Keratinocyte (primary cell): ENCODE data around the gene TAGLN2. TPM values are rescaled to one million over a fixed set of nuclear protein-coding genes. Genes with fewer than 3 reads are reported as not detected.

Source experiments
- DNase-seq: peaks from one replicate; pipeline ENCODE4 v3.0.0-alpha.2; 2011; ENCODE audit warnings: low read depth, missing footprints, low spot score
- FAIRE-seq: peaks from 2 replicates; lab custom pipeline; 2011; peaks lifted over from hg19 to GRCh38; lab: Jason Lieb, UNC
- H2AFZ ChIP-seq: 2 replicates; pipeline ENCODE4 v1.6.0; 2012; ENCODE audit warnings: low read length, control low read depth, inconsistent platforms; ENCODE audit not compliant: control insufficient read depth
- H3K27ac ChIP-seq: 2 replicates; pipeline ENCODE4 v1.5.1; 2011; ENCODE audit warnings: low read length; ENCODE audit not compliant: control insufficient read depth, insufficient read depth
- H3K27me3 ChIP-seq: 3 replicates; pipeline ENCODE4 v1.6.0; 2011; ENCODE audit warnings: low read length; ENCODE audit not compliant: control insufficient read depth, insufficient read depth; ENCODE audit errors: extremely low read depth
- H3K36me3 ChIP-seq, 2 experiments: 2 replicates in 1 of 2; 3 replicates in 1 of 2; pipeline ENCODE4 v1.5.1; 2011; ENCODE audit warnings: low read length in 2 of 2, mild to moderate bottlenecking in 1 of 2; ENCODE audit not compliant: control insufficient read depth in 2 of 2, insufficient read depth in 2 of 2; ENCODE audit errors: extremely low read depth in 1 of 2
- H3K4me1 ChIP-seq: 3 replicates; pipeline ENCODE4 v1.5.1; 2011; ENCODE audit warnings: low read length; ENCODE audit not compliant: control insufficient read depth, insufficient read depth; ENCODE audit errors: extremely low read depth
- H3K4me2 ChIP-seq: 3 replicates; pipeline ENCODE4 v1.6.0; 2011; ENCODE audit warnings: low read depth, low read length; ENCODE audit not compliant: control insufficient read depth, insufficient read depth; ENCODE audit errors: extremely low read depth
- H3K4me3 ChIP-seq, 3 experiments: fragments of 200-600 bp in 1 of 3; sonication (generic) in 1 of 3; 2 replicates in 2 of 3; 3 replicates in 1 of 3; pipeline ENCODE4 v1.5.1; 2011 to 2016; ENCODE audit warnings: low read length in 3 of 3, mild to moderate bottlenecking in 3 of 3, control low read depth in 2 of 3, inconsistent platforms in 1 of 3, low read depth in 1 of 3, mixed read lengths in 1 of 3, mixed run types in 1 of 3, moderate library complexity in 1 of 3; ENCODE audit not compliant: control insufficient read depth in 2 of 3, insufficient read depth in 2 of 3; ENCODE audit errors: extremely low read depth in 1 of 3
- H3K79me2 ChIP-seq: 2 replicates; pipeline ENCODE4 v1.6.0; 2012; ENCODE audit warnings: low read length; ENCODE audit not compliant: control insufficient read depth, insufficient read depth
- H3K9ac ChIP-seq: 3 replicates; pipeline ENCODE4 v1.6.0; 2011; ENCODE audit warnings: low read length; ENCODE audit not compliant: control insufficient read depth, insufficient read depth; ENCODE audit errors: extremely low read depth
- H3K9me1 ChIP-seq: 3 replicates; pipeline ENCODE4 v1.6.0; 2011; ENCODE audit warnings: low read length; ENCODE audit not compliant: control insufficient read depth, insufficient read depth; ENCODE audit errors: extremely low read depth
- H3K9me3 ChIP-seq: 2 replicates; pipeline ENCODE4 v1.5.1; 2012; ENCODE audit warnings: low read depth, low read length; ENCODE audit not compliant: control insufficient read depth
- H4K20me1 ChIP-seq: 3 replicates; pipeline ENCODE4 v1.6.0; 2011; ENCODE audit warnings: low read length; ENCODE audit not compliant: control insufficient read depth, insufficient read depth; ENCODE audit errors: extremely low read depth
- EZH2 ChIP-seq: IDR thresholded peaks from one replicate; pipeline ENCODE4 v1.6.1; 2012; ENCODE audit warnings: inconsistent platforms, mild to moderate bottlenecking, low read length, moderate library complexity
- dilution Hi-C: fragments of 300-500 bp; cut with MboI; formaldehyde crosslinking; loops from one replicate; pipeline ENCODE4 v1.7.0; 2020; ENCODE audit warnings: low sequenced_read_pairs; ENCODE audit not compliant: extremely low pct_ligation_motif_present
- polyA plus RNA-seq, 5 experiments: library from polyadenylated mRNA; depleted of rRNA in 3 of 5; stranded (reverse) in 3 of 5; stranded (forward) in 1 of 5; unstranded in 1 of 5; fragments of >200 nt; gene quantifications; 1 replicate in 1 of 5; 2 replicates in 3 of 5; 3 replicates in 1 of 5; pipeline versions ENCODE4 v1.2.1 to v1.2.3, GENCODE V29; 2011 to 2012; ENCODE audit warnings: missing spikeins in 2 of 5, low read depth in 1 of 5, low replicate concordance in 1 of 5
- small RNA-seq, 3 experiments: library from RNA; depleted of rRNA; stranded (forward); fragments of <200 nt; gene quantifications; one replicate each; pipeline ENCODE3, GENCODE V24; 2012; ENCODE audit warnings: low read depth in 3 of 3, low replicate concordance in 1 of 3; ENCODE audit not compliant: insufficient read length in 3 of 3
- TF ChIP-seq, protein P1 (sequence below), 3 experiments: IDR thresholded peaks in 1 of 3; conservative IDR thresholded peaks in 1 of 3; optimal IDR thresholded peaks in 1 of 3; 2 replicates in 2 of 3; 3 replicates in 1 of 3; pipeline versions ENCODE3 to v1.5.1; 2011; ENCODE audit warnings: low read length in 3 of 3, mild to moderate bottlenecking in 3 of 3, moderate library complexity in 2 of 3, control low read depth in 1 of 3, inconsistent platforms in 1 of 3; ENCODE audit not compliant: insufficient read depth in 2 of 3; ENCODE audit errors: extremely low read depth in 1 of 3

TAGLN2 gene
- polyA plus RNA-seq, 1 donor (not counting 4 experiments of a cell fraction or from before 2014, with no cell fraction given), result 709 TPM

DNA sequence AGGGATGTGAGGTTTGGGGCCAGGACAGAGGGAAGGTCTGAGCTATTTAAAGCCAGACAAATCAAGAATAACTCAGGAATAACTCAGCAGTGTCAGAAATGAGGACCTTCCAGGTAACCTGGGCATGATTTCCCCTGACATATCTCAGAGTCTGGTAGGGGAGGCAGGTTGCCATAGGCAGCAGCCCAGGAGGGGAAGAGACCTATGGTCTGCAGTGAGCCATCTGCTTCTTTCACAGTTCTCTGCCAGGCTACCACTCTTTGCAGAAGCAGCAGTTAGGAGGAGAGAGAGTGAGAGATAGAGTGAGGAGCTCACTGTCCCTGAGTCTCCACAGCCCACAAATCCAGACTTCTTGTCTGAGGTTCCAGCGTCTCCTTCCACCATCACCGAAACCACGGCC is 56.5 kb downstream of the TAGLN2 start:
- TF ChIP-seq, protein P1, sequence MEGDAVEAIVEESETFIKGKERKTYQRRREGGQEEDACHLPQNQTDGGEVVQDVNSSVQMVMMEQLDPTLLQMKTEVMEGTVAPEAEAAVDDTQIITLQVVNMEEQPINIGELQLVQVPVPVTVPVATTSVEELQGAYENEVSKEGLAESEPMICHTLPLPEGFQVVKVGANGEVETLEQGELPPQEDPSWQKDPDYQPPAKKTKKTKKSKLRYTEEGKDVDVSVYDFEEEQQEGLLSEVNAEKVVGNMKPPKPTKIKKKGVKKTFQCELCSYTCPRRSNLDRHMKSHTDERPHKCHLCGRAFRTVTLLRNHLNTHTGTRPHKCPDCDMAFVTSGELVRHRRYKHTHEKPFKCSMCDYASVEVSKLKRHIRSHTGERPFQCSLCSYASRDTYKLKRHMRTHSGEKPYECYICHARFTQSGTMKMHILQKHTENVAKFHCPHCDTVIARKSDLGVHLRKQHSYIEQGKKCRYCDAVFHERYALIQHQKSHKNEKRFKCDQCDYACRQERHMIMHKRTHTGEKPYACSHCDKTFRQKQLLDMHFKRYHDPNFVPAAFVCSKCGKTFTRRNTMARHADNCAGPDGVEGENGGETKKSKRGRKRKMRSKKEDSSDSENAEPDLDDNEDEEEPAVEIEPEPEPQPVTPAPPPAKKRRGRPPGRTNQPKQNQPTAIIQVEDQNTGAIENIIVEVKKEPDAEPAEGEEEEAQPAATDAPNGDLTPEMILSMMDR (optimal IDR thresholded peaks at IDR 0.05 in 1 of 3, IDR thresholded peaks at IDR 0.05 in 1 of 3, conservative IDR thresholded peaks at IDR 0.05 in 1 of 3; ENCODE audit: extremely low read depth in 1 of 3, insufficient read depth in 2 of 3, low read length in 3 of 3), result no peak
- no peak for TF ChIP-seq EZH2
- Histone ChIP-seq H2AFZ (no peak overlapping the region), H3K4me1 (peaks cover 74% of the 10 kb centered on the region), H3K79me2 (no peaks in the 10 kb centered on the region), H3K4me2 (peak overlapping the region; percentile 25), H3K27ac (peak overlapping the region; percentile 32), H3K9me3 (no peaks in the 10 kb centered on the region), H3K9ac (no peak overlapping the region), H3K27me3 (no peaks in the 10 kb centered on the region), H3K4me3 (no peak overlapping the region), H3K9me1 (peaks cover 4% of the 10 kb centered on the region), H4K20me1 (no peaks in the 10 kb centered on the region), H3K36me3 (no peaks in the 10 kb centered on the region)
- peak; percentile 43 for FAIRE-seq
- DNase-seq, result no peak
- dilution Hi-C loops, result no loop called here

Small RNA genes lying within 50 kb of the gene (small RNA-seq; reads per million reads assigned to genes)
- 0 reads per million in 3 experiments for gene MIR4259

Other genes starting within 250 kb of the TAGLN2 start
- not detected in 3 replicates for gene CRP, start 210.9 kb downstream of the TAGLN2 start, polyA plus RNA-seq
- 23.8 to 44.6 TPM (median 35.0 TPM) in 3 replicates for gene DUSP23, start 144.5 kb downstream of the TAGLN2 start, polyA plus RNA-seq
- not detected in 3 replicates for gene FCRL6, start 123.1 kb downstream of the TAGLN2 start, polyA plus RNA-seq
- not detected in 3 replicates for gene SLAMF8, start 98.6 kb downstream of the TAGLN2 start, polyA plus RNA-seq
- gene VSIG8, start 62.9 kb downstream of the TAGLN2 start, polyA plus RNA-seq, result 0.48 to 1.5 TPM (median 0.56 TPM) in 3 replicates
- 0.82 to 3.0 TPM (median 2.3 TPM) in 3 replicates for gene CFAP45, start 25.3 kb downstream of the TAGLN2 start, polyA plus RNA-seq
- 4.2 to 6.0 TPM (median 5.8 TPM) in 3 replicates for gene IGSF9, start 20.1 kb upstream of the TAGLN2 start, polyA plus RNA-seq
- 0.31 to 0.57 TPM (median 0.41 TPM) in 3 replicates for gene SLAMF9, start 28.7 kb upstream of the TAGLN2 start, polyA plus RNA-seq
- gene PIGM, start 106.5 kb upstream of the TAGLN2 start, polyA plus RNA-seq, result 1.9 to 3.1 TPM (median 3.1 TPM) in 3 replicates
- gene KCNJ10, start 144.7 kb upstream of the TAGLN2 start, polyA plus RNA-seq, result not detected in 3 replicates
- gene KCNJ9, start 156.0 kb upstream of the TAGLN2 start, polyA plus RNA-seq, result not detected in 3 replicates
- gene IGSF8, start 173.1 kb upstream of the TAGLN2 start, polyA plus RNA-seq, result 16.5 to 32.6 TPM (median 20.6 TPM) in 3 replicates
- gene ATP1A2, start 190.3 kb upstream of the TAGLN2 start, polyA plus RNA-seq, result 0.01 to 0.06 TPM in 2 of 3 replicates, not detected in the other
- gene ATP1A4, start 226.1 kb upstream of the TAGLN2 start, polyA plus RNA-seq, result not detected in 3 replicates